Neural cell (in vitro differentiated cells): ENCODE data around the gene NASP. TPM values are rescaled to one million over a fixed set of nuclear protein-coding genes. Genes with fewer than 3 reads are reported as not detected.

ENCODE experiments used
- H2AFZ ChIP-seq: fragments of 200-600, 300-800 bp; sonication (generic), shearing (Covaris generic); 2 replicates; pipeline ENCODE4 v1.6.0; 2014; ENCODE audit warnings: low read depth, mild to moderate bottlenecking, antibody characterized with exemption, low read length, moderate library complexity
- H3F3A ChIP-seq: fragments of 200-600 bp; shearing (Covaris generic); 2 replicates; pipeline ENCODE4 v1.6.1; 2016; ENCODE audit warnings: mild to moderate bottlenecking, moderate library complexity, mixed read lengths, antibody characterized with exemption, low read length; ENCODE audit not compliant: insufficient read depth, poor library complexity, severe bottlenecking
- H3K27ac ChIP-seq: fragments of 200-600, 300-800 bp; sonication (generic), shearing (Covaris generic); 2 replicates; pipeline ENCODE4 v1.5.1; 2014; ENCODE audit warnings: mild to moderate bottlenecking, low read length, moderate library complexity
- H3K27me3 ChIP-seq: fragments of 300-800, 200-600 bp; sonication (generic), shearing (Covaris generic); 2 replicates; pipeline ENCODE4 v1.6.0; 2014; ENCODE audit warnings: mild to moderate bottlenecking, low read depth, low read length, moderate library complexity; ENCODE audit not compliant: insufficient read depth
- H3K36me3 ChIP-seq: fragments of 300-800, 200-600 bp; sonication (generic), shearing (Covaris generic); 2 replicates; pipeline ENCODE4 v1.5.1; 2014; ENCODE audit warnings: mild to moderate bottlenecking, antibody characterized with exemption, low read length, moderate library complexity; ENCODE audit not compliant: insufficient read depth
- H3K4me2 ChIP-seq: fragments of 300-800, 200-600 bp; sonication (generic), shearing (Covaris generic); 2 replicates; pipeline ENCODE4 v1.6.0; 2014; ENCODE audit warnings: mild to moderate bottlenecking, low read length
- H3K4me3 ChIP-seq: fragments of 300-800, 200-600 bp; sonication (generic), shearing (Covaris generic); 2 replicates; pipeline ENCODE4 v1.5.1; 2014; ENCODE audit warnings: mild to moderate bottlenecking, low read length, moderate library complexity
- H3K79me2 ChIP-seq: fragments of 200-600 bp; shearing (Covaris generic); replicated peaks from 2 replicates; pipeline ENCODE4 v1.6.0; 2014; ENCODE audit warnings: mild to moderate bottlenecking, low read length, moderate library complexity; ENCODE audit not compliant: insufficient read depth
- H3K9ac ChIP-seq: fragments of 300-800, 200-600 bp; sonication (generic), shearing (Covaris generic); 2 replicates; pipeline ENCODE4 v1.6.1; 2016; ENCODE audit warnings: mild to moderate bottlenecking, low read length, mixed read lengths
- H3K9me2 ChIP-seq: fragments of 200-600 bp; shearing (Covaris generic); 2 replicates; pipeline ENCODE4 v1.6.1; 2016; ENCODE audit warnings: mild to moderate bottlenecking, low read length, mixed read lengths; ENCODE audit not compliant: insufficient read depth
- H3K9me3 ChIP-seq: fragments of 200-600, 300-800 bp; sonication (generic), shearing (Covaris generic); 2 replicates; pipeline ENCODE4 v1.6.1; 2016; ENCODE audit warnings: mild to moderate bottlenecking, mixed run types, low read length, moderate library complexity, mixed read lengths
- H4K20me1 ChIP-seq: fragments of 200-600 bp; shearing (Covaris generic); 2 replicates; pipeline ENCODE4 v1.6.1; 2016; ENCODE audit warnings: mild to moderate bottlenecking, mixed run types; ENCODE audit not compliant: insufficient read depth
- EP300 ChIP-seq: fragments of 450-650 bp; conservative IDR thresholded peaks from 2 replicates; pipeline ENCODE4 v1.6.1; 2014; ENCODE audit warnings: antibody characterized with exemption, mild to moderate bottlenecking, moderate library complexity; ENCODE audit not compliant: poor library complexity, severe bottlenecking
- EZH2 ChIP-seq: fragments of 200-600, 300-800 bp; shearing (Covaris generic), sonication (generic); IDR thresholded peaks from 2 replicates; pipeline ENCODE4 v1.6.1; 2014; ENCODE audit warnings: antibody characterized with exemption, low read length, borderline replicate concordance, mild to moderate bottlenecking; ENCODE audit not compliant: insufficient read depth, poor library complexity, severe bottlenecking
- MXI1 ChIP-seq: fragments of 450-650 bp; conservative IDR thresholded peaks from 2 replicates; pipeline ENCODE4 v1.6.1; 2014; ENCODE audit warnings: antibody characterized with exemption, mild to moderate bottlenecking; ENCODE audit not compliant: poor library complexity, severe bottlenecking
- POLR2AphosphoS5 ChIP-seq: IDR thresholded peaks from 2 replicates; pipeline ENCODE4 v1.6.1; 2012
- RAD21 ChIP-seq: fragments of 450-650 bp; conservative IDR thresholded peaks from 2 replicates; pipeline ENCODE4 v1.6.1; 2014; ENCODE audit warnings: antibody characterized with exemption, mild to moderate bottlenecking, moderate library complexity
- SMC3 ChIP-seq: fragments of 450-650 bp; conservative IDR thresholded peaks from 2 replicates; pipeline ENCODE4 v1.6.1; 2014; ENCODE audit warnings: antibody characterized with exemption, mild to moderate bottlenecking, moderate library complexity; ENCODE audit not compliant: poor library complexity
- TAF1 ChIP-seq: IDR thresholded peaks from 2 replicates; pipeline ENCODE4 v1.6.1; 2012; ENCODE audit warnings: low read depth
- polyA plus RNA-seq: library from polyadenylated mRNA; depleted of rRNA; stranded (reverse); fragments of >200 nt; gene quantifications from 2 replicates; pipeline ENCODE4 v1.2.3, GENCODE V29; 2014
- TF ChIP-seq, protein P1 (sequence below): fragments of 450-650 bp; IDR thresholded peaks from 2 replicates; pipeline ENCODE4 v1.5.1; 2014; ENCODE audit warnings: antibody characterized with exemption, mild to moderate bottlenecking, moderate library complexity; ENCODE audit not compliant: poor library complexity, severe bottlenecking
- TF ChIP-seq, protein P2 (sequence below): IDR thresholded peaks from 2 replicates; pipeline ENCODE4 v1.6.1; 2012; ENCODE audit warnings: borderline replicate concordance

NASP gene
- polyA plus RNA-seq, 1 donor from 2014 or later, result 177 TPM

DNA sequence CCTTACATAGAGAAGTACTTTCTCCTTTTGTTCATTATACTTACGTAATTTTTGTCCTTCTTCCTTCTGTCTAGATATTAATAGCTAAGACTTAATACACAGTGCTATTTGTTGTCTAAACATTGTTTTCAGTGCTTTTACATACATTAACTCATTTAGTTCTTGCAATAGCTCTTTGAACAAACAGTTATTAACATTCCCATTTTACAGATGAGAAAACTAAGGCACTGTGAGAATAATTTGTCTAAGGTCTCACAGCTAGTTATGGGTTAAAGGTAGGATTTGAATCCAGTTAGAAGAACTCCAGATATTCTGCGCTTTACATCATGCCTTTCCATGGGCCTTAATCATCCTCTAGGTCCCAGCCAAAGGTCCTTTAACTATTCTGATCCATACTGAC is 20.4 kb downstream of the NASP start:
- H3K27me3 ChIP-seq, result no peaks in the 10 kb centered on the region
- no peak overlapping the region for H2AFZ ChIP-seq
- H3K9me2 ChIP-seq, result no peaks in the 10 kb centered on the region
- no peaks in the 10 kb centered on the region for H4K20me1 ChIP-seq
- H3F3A ChIP-seq, result no peaks in the 10 kb centered on the region
- H3K79me2 ChIP-seq, result peaks cover 23% of the 10 kb centered on the region
- no peak overlapping the region for H3K4me3 ChIP-seq
- no peak overlapping the region for H3K27ac ChIP-seq
- H3K9me3 ChIP-seq, result no peaks in the 10 kb centered on the region
- TF ChIP-seq EP300 (no peak), POLR2AphosphoS5 (no peak), TAF1 (no peak), RAD21 (no peak), EZH2 (no peak), SMC3 (no peak), MXI1 (no peak)
- TF ChIP-seq, protein P1, sequence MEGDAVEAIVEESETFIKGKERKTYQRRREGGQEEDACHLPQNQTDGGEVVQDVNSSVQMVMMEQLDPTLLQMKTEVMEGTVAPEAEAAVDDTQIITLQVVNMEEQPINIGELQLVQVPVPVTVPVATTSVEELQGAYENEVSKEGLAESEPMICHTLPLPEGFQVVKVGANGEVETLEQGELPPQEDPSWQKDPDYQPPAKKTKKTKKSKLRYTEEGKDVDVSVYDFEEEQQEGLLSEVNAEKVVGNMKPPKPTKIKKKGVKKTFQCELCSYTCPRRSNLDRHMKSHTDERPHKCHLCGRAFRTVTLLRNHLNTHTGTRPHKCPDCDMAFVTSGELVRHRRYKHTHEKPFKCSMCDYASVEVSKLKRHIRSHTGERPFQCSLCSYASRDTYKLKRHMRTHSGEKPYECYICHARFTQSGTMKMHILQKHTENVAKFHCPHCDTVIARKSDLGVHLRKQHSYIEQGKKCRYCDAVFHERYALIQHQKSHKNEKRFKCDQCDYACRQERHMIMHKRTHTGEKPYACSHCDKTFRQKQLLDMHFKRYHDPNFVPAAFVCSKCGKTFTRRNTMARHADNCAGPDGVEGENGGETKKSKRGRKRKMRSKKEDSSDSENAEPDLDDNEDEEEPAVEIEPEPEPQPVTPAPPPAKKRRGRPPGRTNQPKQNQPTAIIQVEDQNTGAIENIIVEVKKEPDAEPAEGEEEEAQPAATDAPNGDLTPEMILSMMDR, result no peak
- TF ChIP-seq, protein P2, sequence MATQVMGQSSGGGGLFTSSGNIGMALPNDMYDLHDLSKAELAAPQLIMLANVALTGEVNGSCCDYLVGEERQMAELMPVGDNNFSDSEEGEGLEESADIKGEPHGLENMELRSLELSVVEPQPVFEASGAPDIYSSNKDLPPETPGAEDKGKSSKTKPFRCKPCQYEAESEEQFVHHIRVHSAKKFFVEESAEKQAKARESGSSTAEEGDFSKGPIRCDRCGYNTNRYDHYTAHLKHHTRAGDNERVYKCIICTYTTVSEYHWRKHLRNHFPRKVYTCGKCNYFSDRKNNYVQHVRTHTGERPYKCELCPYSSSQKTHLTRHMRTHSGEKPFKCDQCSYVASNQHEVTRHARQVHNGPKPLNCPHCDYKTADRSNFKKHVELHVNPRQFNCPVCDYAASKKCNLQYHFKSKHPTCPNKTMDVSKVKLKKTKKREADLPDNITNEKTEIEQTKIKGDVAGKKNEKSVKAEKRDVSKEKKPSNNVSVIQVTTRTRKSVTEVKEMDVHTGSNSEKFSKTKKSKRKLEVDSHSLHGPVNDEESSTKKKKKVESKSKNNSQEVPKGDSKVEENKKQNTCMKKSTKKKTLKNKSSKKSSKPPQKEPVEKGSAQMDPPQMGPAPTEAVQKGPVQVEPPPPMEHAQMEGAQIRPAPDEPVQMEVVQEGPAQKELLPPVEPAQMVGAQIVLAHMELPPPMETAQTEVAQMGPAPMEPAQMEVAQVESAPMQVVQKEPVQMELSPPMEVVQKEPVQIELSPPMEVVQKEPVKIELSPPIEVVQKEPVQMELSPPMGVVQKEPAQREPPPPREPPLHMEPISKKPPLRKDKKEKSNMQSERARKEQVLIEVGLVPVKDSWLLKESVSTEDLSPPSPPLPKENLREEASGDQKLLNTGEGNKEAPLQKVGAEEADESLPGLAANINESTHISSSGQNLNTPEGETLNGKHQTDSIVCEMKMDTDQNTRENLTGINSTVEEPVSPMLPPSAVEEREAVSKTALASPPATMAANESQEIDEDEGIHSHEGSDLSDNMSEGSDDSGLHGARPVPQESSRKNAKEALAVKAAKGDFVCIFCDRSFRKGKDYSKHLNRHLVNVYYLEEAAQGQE, result no peak
- H3K9ac ChIP-seq, result no peak overlapping the region
- H3K4me2 ChIP-seq, result no peak overlapping the region
- peaks cover 8% of the 10 kb centered on the region for H3K36me3 ChIP-seq

DNA sequence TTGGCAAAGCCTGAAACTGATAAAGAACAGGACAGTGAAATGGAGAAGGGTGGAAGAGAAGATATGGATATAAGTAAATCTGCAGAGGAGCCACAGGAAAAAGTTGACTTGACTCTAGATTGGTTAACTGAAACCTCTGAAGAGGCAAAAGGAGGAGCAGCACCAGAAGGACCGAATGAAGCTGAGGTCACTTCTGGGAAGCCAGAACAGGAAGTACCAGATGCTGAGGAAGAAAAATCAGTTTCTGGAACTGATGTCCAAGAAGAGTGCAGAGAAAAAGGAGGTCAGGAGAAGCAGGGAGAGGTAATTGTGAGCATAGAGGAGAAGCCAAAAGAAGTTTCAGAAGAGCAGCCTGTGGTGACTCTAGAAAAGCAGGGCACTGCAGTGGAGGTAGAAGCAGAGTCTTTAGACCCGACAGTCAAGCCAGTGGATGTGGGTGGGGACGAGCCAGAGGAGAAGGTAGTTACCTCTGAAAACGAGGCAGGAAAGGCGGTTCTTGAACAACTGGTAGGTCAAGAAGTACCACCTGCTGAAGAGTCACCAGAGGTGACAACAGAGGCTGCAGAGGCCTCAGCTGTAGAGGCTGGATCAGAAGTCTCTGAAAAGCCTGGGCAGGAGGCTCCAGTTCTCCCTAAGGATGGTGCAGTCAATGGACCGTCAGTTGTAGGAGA is 23.7 kb downstream of the NASP start:
- Histone ChIP-seq H3F3A (no peaks in the 10 kb centered on the region), H3K79me2 (peaks cover 6% of the 10 kb centered on the region), H3K27me3 (no peaks in the 10 kb centered on the region), H3K4me3 (no peak overlapping the region), H3K9me3 (no peaks in the 10 kb centered on the region), H3K4me2 (no peak overlapping the region), H3K9ac (no peak overlapping the region), H2AFZ (no peak overlapping the region), H3K36me3 (peaks cover 8% of the 10 kb centered on the region), H3K9me2 (no peaks in the 10 kb centered on the region), H3K27ac (no peak overlapping the region), H4K20me1 (no peaks in the 10 kb centered on the region)
- TF ChIP-seq, protein P2, result no peak
- TF ChIP-seq POLR2AphosphoS5, result no peak
- TF ChIP-seq, protein P1, result no peak
- no peak for TF ChIP-seq RAD21
- no peak for TF ChIP-seq TAF1
- no peak for TF ChIP-seq EZH2
- no peak for TF ChIP-seq MXI1
- no peak for TF ChIP-seq EP300
- TF ChIP-seq SMC3, result no peak
